ENCODE measurements around the gene SMCP. TPM values are rescaled to one million over a fixed set of nuclear protein-coding genes. Genes with fewer than 3 reads are reported as not detected.

Gene SMCP
- total and polyA plus RNA-seq, 2 donors from 2014 or later = not detected

GRCh38 chr1:152906023-152906565, 28.0 kb downstream of the SMCP start:
- Histone ChIP-seq H3K27me3 (ENCODE audit: control insufficient read depth, insufficient read depth, low read length) (no peaks in the 10 kb centered on the region), H3K4me1 (ENCODE audit: control insufficient read depth in 2 of 3, insufficient read depth in 2 of 3, low read depth in 1 of 3, low read length in 3 of 3) (no peaks in the 10 kb centered on the region), H3K27ac (ENCODE audit: low read depth in 2 of 2, low read length in 2 of 2) (no peak overlapping the region), H3K9ac (ENCODE audit: low read length in 3 of 3) (no peak overlapping the region), H3K36me3 (ENCODE audit: control insufficient read depth in 2 of 3, insufficient read depth in 3 of 3, low read length in 3 of 3) (no peaks in the 10 kb centered on the region), H3K4me3 (ENCODE audit: low read length in 3 of 3) (no peak overlapping the region), H3K9me3 (ENCODE audit: control insufficient read depth in 2 of 3, insufficient read depth in 1 of 3, low read length in 3 of 3) (no peaks in the 10 kb centered on the region)
- DNase-seq (no peak), FAIRE-seq (no peak)
- TF ChIP-seq, protein P1, sequence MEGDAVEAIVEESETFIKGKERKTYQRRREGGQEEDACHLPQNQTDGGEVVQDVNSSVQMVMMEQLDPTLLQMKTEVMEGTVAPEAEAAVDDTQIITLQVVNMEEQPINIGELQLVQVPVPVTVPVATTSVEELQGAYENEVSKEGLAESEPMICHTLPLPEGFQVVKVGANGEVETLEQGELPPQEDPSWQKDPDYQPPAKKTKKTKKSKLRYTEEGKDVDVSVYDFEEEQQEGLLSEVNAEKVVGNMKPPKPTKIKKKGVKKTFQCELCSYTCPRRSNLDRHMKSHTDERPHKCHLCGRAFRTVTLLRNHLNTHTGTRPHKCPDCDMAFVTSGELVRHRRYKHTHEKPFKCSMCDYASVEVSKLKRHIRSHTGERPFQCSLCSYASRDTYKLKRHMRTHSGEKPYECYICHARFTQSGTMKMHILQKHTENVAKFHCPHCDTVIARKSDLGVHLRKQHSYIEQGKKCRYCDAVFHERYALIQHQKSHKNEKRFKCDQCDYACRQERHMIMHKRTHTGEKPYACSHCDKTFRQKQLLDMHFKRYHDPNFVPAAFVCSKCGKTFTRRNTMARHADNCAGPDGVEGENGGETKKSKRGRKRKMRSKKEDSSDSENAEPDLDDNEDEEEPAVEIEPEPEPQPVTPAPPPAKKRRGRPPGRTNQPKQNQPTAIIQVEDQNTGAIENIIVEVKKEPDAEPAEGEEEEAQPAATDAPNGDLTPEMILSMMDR (IDR thresholded peaks at IDR 0.05; ENCODE audit: borderline replicate concordance, extremely low read depth, insufficient read depth) = no peak
- intact Hi-C loops (cut with DNase I) = no loop called here

DNA sequence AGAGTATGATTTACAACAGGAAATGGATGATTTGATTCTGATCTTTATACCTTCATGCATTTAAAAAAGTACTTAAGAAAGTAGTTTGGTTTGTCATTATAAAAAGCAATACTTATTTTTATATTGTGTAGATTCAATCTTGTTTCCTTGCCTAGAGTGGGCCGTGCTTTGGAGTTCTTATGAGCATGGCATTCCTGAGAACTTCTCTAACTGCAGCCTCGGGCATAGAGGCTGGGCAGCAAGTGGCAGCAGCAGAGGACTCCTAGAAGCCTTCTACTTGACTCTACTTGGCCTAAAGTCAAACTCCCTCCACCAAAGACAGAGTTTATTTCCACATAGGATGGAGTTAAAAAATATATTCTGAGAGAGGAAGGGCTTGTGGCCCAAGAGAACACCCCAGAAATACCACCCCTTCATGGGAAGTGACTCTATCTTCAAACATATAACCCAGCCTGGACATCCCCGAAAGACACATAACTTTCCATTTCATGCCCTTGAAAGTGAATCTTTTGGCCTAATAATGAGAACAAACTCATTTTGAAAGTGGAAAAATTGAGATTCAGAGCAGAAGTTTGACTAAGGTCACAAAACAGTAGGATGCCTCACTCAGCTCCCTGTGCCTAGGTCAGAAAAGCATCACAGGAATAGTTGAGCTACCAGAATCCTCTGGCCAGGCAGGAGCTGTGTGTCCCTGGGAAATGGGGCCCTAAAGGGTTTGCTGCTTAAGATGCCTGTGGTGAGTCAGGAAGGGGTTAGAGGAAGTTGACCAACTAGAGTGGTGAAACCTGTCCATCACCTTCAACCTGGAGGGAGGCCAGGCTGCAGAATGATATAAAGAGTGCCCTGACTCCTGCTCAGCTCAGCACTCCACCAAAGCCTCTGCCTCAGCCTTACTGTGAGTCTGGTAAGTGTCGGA, 29.8 kb downstream of the SMCP start, which contains the start of gene IVL:
IVL (plus strand) TSS at position 861 of the 916 bp plus-strand sequence. CDS start 1,252 bp downstream, outside the sequence.
- no peak for FAIRE-seq

GRCh38 chr1:152909206-152909605, 31.1 kb downstream of the SMCP start:
- no peaks in the 10 kb centered on the region for H3K4me1 ChIP-seq (ENCODE audit: control insufficient read depth in 2 of 3, insufficient read depth in 2 of 3, low read depth in 1 of 3, low read length in 3 of 3)
- no peaks in the 10 kb centered on the region for H3K36me3 ChIP-seq (ENCODE audit: control insufficient read depth in 2 of 3, insufficient read depth in 3 of 3, low read length in 3 of 3)
- DNase-seq = no peak
- intact Hi-C loops (cut with DNase I) = no loop called here
- TF ChIP-seq, protein P1 (IDR thresholded peaks at IDR 0.05; ENCODE audit: borderline replicate concordance, extremely low read depth, insufficient read depth) = no peak
- no peaks in the 10 kb centered on the region for H3K9me3 ChIP-seq (ENCODE audit: control insufficient read depth in 2 of 3, insufficient read depth in 1 of 3, low read length in 3 of 3)
- H3K4me3 ChIP-seq (ENCODE audit: low read length in 3 of 3) = no peak overlapping the region
- H3K27ac ChIP-seq (ENCODE audit: low read depth in 2 of 2, low read length in 2 of 2) = no peak overlapping the region
- no peak for FAIRE-seq
- H3K9ac ChIP-seq (ENCODE audit: low read length in 3 of 3) = no peak overlapping the region
- no peaks in the 10 kb centered on the region for H3K27me3 ChIP-seq (ENCODE audit: control insufficient read depth, insufficient read depth, low read length)

More for the DNA sequence above, 29.8 kb downstream of the SMCP start, which contains the start of gene IVL:
- TF ChIP-seq, protein P1 (IDR thresholded peaks at IDR 0.05; ENCODE audit: borderline replicate concordance, extremely low read depth, insufficient read depth) = no peak
- no peak within 1 kb of the TSS for H3K9ac ChIP-seq (ENCODE audit: low read length in 3 of 3)
- no peaks in the 10 kb centered on the region for H3K9me3 ChIP-seq (ENCODE audit: control insufficient read depth in 2 of 3, insufficient read depth in 1 of 3, low read length in 3 of 3)
- no peak for DNase-seq
- H3K27ac ChIP-seq (ENCODE audit: low read depth in 2 of 2, low read length in 2 of 2) = no peak within 1 kb of the TSS
- H3K4me1 ChIP-seq (ENCODE audit: control insufficient read depth in 2 of 3, insufficient read depth in 2 of 3, low read depth in 1 of 3, low read length in 3 of 3) = no peaks in the 10 kb centered on the region
- intact Hi-C loops (cut with DNase I) = no loop called here
- H3K4me3 ChIP-seq (ENCODE audit: low read length in 3 of 3) = no peak within 1 kb of the TSS
- no peaks in the 10 kb centered on the region for H3K36me3 ChIP-seq (ENCODE audit: control insufficient read depth in 2 of 3, insufficient read depth in 3 of 3, low read length in 3 of 3)
- no peaks in the 10 kb centered on the region for H3K27me3 ChIP-seq (ENCODE audit: control insufficient read depth, insufficient read depth, low read length)
